NCI-H1436 (cell line): Measurements from ENCODE around the gene JMJD1C.
A peak's percentile ranks its signal among the peaks of the same experiment; 100 is the strongest.
"Not testable (repeated sequence)": the region's sequence is repeated elsewhere in the genome, so short reads cannot be mapped to it uniquely, and the experiment has no call there.

Source experiments
- DNase-seq: peaks from one replicate; lab custom pipeline; 2025; lab: John Stamatoyannopoulos, UW

Gene JMJD1C

DNA sequence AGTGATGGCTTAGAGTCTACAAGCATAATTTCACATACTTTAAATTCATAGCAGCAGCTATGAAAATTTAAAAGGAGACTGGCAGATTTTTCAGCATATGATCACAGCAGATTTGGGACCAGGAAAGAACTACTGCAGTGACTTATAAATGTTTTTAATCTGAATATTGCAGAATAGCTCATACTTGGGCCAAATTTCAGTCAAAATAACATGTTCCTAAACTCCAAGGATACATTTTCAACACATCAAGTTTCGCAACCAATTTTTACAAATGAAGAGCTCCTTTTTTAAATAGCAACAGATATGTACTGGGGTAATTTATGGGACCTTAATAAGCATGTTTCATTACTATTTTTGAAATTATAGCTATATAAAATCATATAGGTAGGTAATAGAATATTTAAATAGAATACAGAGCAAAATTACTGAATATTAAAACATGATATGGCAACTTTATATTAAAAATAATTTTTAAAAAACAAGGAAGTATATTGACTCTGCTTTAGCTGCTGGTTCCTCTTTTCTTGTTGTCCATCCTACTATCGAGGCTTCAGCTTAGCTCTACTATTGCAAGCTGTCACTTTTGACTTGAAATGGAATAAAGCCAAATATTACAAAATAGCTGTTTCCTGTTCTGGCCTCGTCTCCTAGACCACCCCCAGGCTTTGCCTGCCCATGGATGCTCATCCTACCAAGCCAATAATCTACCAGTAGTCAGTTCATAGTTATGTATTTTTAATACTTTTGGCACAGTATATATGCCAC lies 209.6 kb downstream of the JMJD1C start:
- DNase-seq = no peak

DNA sequence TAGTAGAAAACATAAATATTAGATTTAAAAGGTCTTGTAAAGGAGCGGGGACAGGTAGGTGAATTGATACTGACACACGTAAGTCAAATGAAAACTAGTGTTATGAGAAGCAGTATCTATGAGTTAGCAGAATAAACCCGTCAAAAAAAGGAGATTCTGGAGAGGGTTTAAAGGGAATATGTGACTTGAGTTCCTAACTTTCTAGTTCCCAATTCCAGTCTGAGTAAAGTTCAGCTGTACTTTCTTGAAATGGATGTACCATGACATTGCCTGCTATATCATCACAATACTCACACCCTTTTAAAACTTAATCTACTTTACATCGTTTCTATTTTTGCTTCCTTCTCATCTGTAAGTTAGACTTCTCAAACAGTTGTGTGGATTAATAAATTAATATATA lies 210.5 kb downstream of the JMJD1C start:
- no peak for DNase-seq

- no peak for DNase-seq
These were observed 212.7 kb downstream of the JMJD1C start for GRCh38 chr10:63253040-63253439.

GRCh38 chr10:63252095-63252762 lies 213.5 kb downstream of the JMJD1C start:
- DNase-seq = no peak

DNA sequence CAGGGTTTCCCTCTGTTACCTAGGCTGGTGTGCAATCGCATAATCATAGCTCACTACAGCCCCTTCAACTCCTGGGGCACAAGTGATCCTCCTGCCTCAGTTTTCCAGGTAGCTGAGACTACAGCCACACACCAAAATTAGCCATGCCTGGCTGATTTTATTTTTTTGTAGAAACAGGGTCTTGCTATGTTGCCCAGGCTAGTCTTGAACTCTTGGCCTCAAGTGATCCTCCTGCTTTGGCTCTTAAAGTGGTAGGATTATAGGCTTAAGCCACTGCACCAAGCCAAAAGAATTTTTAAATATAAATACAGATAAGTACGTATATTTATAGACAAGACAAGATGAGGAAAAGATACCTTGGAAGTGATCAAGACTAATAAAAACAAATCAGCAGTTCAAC lies 215.7 kb downstream of the JMJD1C start:
- DNase-seq = no peak

DNA sequence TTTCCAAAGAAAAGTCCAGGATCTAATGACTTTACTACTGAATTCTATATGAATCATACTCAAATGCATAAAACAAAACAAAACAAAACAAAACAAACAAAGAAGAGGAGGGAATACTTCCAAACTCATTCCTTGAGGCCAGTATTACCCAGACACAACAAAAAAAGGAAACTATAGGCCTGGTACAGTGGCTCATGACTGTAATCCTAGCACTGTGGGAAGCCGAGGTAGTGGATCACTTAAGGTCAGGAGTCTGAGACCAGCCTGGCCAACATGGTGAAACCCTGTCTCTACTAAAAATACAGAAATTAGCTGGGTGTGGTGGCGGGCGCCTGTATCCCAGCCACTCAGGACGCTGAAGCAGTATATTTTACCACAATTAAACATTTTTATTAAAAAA lies 218.0 kb downstream of the JMJD1C start:
- no peak for DNase-seq

- DNase-seq = no peak
These were observed 219.4 kb downstream of the JMJD1C start for GRCh38 chr10:63246356-63246755.

DNA sequence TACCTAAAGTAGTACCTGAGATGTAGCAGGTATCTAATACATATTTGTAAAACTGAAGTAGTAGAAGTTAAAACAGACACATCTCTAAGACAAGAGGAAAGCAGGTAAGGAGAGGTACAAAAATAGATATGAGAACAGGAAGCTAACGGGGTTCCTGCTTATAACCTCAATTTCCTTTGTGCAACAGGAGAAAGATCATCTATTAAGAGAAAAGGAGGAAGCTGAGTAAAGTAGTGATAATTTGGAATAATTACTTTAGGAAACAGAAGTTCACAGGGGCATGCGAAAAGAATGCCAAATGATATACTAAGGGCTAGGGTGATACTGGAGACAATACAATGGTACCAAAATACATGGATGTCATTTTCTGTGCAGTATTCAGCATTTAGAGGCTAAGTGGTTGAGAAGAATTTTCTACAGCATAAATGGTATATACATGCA lies 223.9 kb downstream of the JMJD1C start:
- DNase-seq = no peak

DNA sequence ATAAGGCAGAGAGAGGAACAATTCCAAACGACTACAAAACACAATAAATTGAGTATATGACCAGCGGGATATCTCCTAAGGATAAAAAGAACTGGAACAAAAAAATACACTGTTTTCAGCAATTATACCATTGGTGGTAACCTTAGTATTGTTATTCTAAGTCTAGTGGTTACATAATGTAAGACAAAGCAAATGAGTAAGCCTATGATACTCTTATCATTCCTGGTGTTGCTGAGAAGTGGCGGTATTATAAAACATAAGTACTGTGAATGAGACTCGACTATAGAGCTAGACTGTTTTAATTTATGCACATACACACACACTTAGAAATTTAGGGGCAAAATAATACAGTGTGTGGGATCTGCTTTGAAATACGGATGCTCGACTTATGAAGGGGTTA lies 225.0 kb downstream of the JMJD1C start:
- no peak for DNase-seq

DNA sequence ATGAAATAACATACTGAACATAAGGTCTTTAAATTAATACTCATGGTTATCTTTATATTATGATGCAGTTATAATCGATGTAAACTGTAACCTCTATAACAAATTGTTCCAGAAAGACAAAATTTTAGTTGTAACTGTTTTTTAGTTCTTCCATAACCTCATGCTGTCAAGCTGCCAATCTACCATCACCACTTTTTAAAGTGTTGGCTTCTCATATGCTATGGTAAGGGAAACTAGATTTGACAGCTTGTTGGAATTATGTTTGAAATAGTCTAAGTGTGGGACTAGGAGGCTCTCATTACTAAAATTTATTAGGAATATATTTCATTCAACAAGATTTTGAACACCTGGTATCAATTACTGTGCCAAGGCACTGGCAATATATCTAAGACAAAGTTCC lies 227.3 kb downstream of the JMJD1C start:
- no peak for DNase-seq

DNA sequence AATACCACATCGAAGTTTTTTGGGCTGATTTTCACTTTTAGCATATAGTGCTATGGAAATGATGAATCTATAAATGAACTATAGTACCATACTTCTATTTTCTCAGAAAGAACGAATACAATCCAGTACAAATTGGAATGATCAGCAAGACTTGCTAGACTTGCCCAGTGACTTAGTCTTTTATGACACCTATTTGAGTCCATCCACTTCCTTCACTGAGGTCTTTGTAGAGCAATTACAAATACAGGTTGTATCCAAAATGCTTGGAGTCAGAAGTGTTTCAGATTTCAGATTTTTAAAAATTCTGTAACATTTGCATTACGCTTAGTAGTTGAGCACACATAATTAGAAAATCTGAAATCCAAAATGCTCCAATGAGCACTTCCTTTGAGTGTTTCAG lies 228.4 kb downstream of the JMJD1C start:
- DNase-seq = no peak

GRCh38 chr10:63236113-63236935 lies 229.5 kb downstream of the JMJD1C start:
- no peak for DNase-seq

DNA sequence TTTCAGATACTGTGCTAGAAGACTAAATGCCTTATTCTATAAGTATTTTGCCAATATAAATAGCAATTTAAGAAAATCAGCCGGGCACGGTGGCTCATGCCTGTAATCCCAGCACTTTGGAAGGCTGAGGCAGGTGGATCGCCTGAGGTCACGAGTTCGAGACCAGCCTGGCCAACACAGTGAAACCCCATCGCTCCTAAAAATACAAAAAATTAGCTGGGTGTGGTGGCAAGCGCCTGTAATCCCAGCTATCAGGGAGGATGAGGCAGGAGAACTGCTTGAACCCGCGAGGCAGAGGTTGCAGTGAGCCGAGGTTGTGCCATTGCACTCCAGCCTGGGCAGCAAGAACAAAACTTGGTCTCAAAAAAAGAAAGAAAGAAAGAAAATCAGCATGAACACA lies 230.6 kb downstream of the JMJD1C start:
- DNase-seq = not testable (repeated sequence)

GRCh38 chr10:63229161-63229560 lies 236.6 kb downstream of the JMJD1C start:
- DNase-seq = no peak

- DNase-seq = no peak
These were observed 237.5 kb downstream of the JMJD1C start for GRCh38 chr10:63228237-63228636.

GRCh38 chr10:63227207-63227895 lies 238.4 kb downstream of the JMJD1C start:
- no peak for DNase-seq

DNA sequence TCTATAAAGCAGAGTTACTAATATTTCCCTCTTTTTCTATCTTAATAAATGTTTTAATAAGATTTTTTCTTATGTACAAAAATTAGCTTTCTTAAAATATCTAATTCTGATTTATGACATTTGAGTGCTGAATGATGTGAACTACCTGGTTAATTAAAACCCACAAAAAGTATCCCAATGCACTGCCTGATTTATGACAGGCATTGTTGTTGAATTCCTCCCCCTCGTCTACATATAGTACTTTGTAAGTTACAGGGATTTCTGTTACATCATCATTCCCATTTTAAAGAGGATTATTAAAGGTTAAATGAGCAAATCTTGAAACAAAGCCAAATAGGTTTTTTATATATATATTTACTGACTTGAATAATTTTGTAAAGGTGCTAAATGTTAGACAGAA lies 241.5 kb downstream of the JMJD1C start:
- no peak for DNase-seq

DNA sequence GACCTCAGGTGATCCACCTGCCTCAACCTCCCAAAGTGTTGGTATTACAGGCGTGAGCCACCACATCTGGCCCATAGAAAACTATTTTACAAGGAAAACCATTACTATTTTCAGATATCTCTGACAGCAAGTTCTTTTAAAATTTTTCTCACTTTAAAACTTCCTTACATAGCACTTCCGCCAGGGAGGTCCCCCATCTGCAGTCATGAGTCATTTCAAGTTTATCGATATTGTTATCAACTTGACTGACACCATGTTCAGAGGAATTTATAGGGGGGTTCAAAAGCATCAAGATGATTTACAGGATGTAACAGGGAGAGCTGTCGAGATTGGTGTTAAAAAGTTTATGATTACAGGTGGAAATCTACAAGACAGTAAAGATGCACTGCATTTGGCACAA lies 243.8 kb downstream of the JMJD1C start:
- DNase-seq = no peak

DNA sequence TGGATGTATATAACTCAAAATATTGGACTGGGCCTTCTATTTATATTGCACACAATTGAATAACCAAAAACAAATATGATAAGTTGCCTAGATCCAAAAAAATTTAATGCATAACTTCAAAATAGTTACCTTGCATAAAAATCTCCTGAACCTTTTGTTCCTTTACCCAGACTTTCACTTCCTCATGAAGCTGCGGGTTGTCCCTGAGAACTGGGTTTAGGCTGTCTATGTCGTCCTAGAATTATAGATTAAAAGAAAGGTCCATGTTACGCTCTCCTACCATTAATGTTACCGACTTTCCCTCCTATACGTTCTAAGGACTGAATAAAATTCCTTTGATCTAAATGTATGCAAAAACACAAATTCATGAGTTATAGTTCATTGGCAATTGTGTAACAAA lies 246.0 kb downstream of the JMJD1C start:
- no peak for DNase-seq

GRCh38 chr10:63217120-63217605 lies 248.6 kb downstream of the JMJD1C start:
- DNase-seq = peak; percentile 50

GRCh38 chr10:63214571-63214970 lies 251.2 kb downstream of the JMJD1C start:
- DNase-seq = no peak

GRCh38 chr10:63213489-63213888 lies 252.3 kb downstream of the JMJD1C start:
- no peak for DNase-seq
